Stimulated activated CD4-positive, alpha-beta T cell treated with anti-CD3 and anti-CD28 coated beads, Interleukin-15, amount 100 ng/mL, for 48 hours (primary cell): Measurements from ENCODE around the gene ZNHIT1.

Experiments used
- DNase-seq, 2 donors: peaks; one replicate each; pipeline ENCODE4 v3.0.0-alpha.2; 2020; ENCODE audit warnings: low read depth in 2 of 2

ZNHIT1 gene

DNA sequence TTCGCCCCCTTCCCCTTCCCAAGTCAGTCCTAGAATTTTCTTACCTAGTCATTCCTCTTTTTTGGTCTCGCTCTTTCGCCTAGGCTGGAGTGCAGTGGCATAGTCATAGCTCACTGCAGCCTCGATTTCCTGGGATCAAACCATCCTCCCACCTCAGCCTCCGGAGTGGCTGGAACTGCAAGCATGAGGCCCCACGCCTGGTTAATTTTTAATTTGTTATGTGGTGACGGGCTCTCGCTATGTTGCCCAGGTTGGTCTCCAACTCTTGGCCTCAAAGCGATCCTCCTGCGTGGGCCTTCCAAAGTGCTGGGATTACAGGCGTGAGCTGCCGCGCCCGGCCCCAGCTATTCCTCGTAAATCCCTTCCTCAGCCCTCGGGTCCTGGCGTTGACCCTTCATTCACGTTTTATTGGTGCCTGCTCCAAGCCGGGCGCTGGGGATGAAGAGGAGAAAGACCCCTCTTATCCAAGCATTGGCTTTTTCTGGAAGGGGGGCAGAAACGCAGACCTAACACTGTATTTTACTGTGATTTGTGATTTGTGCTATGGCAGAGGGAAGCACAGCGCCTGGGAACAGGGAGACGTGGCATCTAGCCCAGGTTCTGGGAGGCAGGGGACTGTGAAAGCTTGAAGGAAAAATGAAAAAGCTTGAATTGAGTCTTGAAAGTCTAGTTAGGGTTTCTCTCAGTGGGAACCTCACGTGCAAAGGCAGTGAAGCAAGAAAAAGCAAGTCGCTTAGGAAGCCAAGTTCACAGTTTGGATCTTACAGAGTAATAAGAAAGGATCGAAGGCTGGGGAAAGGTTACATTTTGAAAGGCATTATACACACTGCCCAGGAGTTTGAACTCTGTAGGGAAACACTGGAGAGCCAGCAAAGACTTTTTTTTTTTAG, 516 bp downstream of the ZNHIT1 start:
- no peak for DNase-seq

DNA sequence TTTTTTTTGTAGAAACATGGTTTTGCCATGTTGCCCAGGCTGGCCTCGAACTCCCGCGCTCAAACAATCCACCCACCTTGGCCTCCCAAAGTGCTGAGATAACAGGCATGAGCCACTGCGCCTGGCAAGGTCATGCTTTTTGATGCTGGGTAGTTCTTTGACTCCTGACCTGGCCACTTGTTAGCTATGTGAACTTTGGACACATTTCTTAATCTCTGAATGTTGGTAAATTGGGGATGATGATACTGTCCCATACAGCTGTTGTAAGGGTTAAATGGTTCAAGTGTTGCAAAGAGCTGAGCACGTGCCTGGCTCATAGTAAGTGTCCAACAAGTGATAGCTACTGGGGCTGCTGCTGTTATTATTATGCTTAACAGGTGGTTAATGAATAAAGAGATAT, 2.3 kb downstream of the ZNHIT1 start:
- no peak for DNase-seq

DNA sequence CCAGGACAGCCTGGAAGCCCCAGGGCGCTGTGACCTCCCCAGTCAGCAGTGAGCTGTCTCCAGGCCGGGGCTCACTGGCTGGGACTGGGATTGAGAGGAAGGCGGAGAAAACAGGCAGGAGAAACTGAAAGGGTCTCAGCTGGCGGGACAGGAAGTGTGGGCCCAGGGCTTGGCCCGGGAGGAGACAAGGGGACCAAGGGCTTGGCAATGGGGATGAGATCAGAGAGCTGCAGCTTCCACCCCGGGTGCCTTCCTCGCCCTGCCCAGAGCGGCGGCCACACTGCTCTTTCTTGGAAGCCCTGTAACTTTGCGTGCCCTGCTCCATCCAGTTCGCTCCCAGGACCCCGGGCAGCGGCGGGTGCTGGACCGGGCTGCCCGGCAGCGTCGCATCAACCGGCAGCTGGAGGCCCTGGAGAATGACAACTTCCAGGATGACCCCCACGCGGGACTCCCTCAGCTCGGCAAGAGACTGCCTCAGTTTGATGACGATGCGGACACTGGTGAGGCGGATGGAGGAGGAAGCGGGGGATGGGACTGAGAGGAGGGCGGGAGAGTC, 4.4 kb downstream of the ZNHIT1 start:
- DNase-seq: no peak

DNA sequence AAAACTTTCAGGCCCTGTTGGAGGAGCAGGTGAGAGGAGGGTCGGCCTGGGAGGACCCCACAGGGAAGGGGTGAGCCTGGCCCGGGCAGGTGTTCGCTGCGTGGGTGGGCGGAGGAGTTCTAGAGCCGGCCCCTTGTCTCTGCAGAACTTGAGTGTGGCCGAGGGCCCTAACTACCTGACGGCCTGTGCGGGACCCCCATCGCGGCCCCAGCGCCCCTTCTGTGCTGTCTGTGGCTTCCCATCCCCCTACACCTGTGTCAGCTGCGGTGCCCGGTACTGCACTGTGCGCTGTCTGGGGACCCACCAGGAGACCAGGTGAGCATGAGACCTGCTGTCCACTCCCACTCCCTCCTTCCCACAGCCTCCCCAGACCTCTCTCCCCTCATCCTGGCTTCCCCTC, 5.6 kb downstream of the ZNHIT1 start:
- DNase-seq: no peak

DNA sequence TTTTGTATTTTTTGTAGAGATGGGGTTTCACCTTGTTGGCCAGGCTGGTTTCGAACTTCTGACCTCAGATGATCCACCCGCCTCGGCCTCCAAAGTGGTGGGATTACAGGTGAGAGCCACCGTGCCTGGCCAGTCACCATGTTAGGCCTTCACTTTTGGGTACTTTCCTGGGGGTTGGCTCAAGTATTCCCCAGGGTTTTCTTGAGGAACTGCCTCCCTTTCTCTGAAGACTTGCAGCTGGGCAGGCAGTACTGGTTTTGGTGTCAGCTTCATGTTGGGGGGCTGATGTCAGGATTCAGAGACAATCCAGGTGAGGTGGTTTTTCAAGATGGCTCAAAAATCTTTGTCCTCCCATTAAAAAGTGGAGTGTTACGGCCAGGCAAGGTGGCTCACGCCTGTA, 7.7 kb downstream of the ZNHIT1 start:
- DNase-seq: no peak

DNA sequence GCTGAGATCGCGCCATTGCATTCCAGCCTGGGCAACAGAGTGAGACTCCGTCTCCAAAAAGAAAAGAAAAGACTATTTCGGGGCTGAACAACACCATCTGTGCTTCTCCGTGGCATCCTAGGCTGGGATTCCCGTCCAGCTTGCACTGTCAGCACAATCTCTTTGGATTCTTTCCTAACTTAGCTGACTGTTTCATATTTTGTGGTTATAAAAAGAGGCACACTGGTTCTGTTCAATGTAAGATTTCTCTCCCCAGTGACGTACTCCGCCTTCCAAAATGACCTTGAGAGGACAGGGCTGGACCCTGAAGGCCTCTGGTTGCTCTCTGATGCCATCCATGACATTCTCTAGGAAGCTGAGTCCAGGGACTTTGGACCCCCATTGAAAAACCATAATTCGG, 8.8 kb downstream of the ZNHIT1 start:
- no peak for DNase-seq

DNA sequence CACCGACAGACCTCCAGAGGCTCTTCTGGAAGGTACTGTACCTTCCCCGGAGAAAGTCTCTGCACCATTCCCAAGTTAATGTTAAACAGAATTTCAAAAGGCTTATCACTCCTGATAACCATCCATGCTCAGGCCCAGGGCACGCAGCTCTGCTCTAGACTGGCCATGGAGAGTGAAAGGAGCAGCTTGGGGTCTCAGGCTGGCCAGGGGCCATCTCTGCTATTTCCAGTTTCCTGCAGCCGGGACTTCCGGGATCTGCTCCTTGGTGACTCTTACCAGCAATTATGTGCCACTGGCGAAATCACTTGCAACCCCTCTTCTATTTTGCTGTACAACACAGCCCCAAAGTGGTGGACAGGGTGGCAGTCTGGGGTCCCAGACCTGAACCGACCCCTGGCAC, 13.7 kb downstream of the ZNHIT1 start:
- DNase-seq: no peak

DNA sequence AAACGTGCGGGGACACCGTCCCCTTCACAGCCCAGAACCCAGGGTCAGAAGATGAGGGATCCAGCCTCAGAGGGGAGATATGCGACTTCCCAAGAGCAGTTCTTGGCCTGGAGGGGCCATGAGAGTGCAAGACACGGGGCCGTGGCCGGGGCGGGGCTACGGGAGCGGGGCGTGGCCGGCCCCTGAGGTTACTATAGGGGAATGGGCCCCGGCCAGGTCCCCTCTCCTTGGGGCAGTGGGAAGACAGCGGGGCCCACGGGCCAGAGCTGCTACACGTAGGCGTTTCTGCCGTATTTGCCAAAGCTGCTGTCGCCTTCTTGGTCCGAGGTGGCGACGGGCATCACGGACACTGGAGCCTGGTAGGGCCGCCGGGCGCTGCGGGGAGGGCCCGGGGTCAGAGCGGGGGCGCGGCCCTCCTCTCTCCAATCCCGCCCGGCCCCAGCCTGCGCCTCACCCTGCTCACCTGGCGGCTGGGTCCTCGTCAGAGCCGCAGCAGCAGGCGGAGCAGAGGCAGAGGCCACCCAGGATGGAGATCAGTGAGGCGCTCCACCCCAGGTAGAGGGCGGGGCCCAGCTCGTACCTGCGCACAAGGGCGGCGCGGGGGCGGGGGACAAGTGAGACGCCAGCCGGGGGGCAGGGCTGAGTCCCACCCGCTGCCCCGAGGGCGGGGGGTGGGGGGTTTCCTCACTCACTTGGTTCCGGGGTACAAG, 14.3 kb downstream of the ZNHIT1 start:
- no peak for DNase-seq

DNA sequence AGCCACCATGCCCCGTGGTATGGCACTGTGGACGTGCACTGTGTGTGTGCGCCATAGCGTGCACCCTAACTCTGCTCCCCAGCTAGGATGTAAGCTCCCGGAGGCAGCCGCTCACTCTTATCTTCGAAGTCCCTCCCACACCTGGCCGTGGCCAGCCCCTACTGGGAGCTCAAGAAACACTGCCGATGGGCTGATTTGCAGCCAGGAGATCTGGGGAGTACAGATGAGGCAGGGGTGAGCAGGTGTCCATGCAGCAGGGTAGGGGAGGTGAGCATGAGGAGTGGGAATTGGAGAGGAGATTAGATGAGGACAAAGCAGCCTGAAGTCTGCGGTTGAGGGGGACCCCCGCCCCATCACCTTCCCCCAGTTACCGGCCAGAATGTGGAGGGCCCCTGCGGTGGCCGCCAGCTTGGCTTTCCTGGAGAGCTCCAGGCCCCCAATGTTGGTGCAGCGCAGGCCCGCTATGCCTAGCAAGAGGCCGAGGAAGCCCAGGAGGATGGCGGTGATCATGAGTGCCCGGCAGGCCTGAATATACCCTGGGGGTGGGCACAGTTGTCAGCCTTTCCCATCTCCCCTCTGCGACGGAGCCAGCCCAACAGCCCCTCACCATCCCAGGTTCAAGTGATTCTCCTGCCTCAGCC, 16.1 kb downstream of the ZNHIT1 start:
- DNase-seq: no peak

DNA sequence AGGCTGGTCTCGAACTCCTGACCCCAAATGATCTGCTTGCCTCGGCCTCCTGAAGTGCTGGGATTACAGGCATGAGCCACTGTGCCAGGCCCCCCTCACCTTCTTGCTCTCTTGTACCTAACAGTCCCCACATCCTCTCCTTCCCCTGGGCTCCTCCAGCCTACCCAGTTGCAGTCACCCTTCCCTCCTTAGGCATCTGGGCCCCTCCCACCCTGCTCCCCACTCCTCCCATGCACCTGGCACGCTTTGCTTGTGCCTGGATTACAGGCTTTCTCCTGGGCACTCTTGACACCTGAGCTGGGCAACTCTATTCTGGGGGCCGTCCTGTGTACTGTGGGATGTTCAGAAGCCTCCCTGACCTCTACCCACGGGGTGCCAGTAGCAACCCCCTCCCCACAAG, 16.7 kb downstream of the ZNHIT1 start:
- DNase-seq: no peak

DNA sequence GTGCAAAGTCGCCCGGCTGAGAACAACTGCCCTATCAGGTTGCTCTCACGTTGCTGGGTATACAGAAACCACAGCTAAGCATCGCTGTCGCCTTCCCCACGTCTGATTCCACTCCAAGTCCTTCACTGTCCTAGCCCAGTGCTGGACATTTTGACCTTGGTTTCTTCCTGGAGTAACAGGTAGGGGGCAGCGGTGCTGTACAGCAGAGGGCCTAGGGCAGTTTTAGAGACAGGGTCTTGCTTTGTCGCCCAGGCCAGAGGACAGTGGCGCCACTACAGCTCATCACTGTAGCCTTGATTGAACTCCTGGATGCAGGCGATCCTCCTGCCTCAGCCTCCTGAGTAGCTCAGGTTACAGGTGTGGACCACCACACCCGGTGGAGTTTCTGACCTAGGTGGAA, 17.1 kb downstream of the ZNHIT1 start:
- no peak for DNase-seq

DNA sequence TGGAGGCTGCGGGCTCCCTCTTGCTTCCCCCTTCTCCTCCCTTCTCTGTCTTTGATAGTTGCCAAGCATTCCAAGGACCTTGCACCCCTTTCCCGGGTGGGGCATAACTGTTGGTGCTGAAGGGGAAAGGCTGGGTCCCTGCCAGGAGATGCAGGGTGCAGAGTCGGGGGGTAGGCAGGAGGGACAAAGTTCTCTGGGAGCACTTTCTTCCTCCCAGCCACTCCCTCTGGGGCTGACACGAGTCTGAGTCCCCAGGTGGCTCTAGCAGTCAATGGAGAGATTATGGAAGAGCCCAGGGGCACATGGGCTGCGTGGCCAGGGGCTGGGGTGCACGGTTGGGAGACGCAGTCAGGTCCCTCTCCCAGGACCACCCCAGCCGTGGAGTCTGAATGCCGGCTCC, 17.6 kb downstream of the ZNHIT1 start:
- DNase-seq: no peak

DNA sequence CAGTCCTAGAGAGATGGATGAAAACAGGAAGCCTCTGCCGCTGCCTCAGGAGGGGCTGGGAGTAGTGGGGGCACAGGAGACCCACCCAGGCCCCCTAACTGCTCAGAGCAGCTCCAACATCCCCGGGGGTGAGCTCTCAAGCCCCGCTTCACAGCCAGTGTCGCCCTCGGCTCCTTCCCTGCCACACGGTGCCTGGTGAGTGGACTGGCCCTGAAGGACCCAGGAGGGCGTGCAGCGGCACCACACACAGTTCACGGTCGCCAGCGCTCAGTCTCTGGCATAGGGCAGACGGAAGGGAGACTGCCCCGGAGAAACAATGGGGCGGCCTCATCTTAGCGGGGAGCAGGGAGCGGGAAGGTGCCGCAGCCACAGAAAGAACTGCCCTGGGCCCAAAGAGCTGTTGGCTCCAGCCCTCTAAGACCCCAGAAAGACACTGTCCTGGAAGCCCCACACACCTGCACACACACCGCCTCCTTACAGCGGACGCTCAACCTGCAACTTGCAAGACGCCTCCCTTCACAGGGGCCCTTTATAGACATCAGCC, 18.4 kb downstream of the ZNHIT1 start:
- DNase-seq: no peak

DNA sequence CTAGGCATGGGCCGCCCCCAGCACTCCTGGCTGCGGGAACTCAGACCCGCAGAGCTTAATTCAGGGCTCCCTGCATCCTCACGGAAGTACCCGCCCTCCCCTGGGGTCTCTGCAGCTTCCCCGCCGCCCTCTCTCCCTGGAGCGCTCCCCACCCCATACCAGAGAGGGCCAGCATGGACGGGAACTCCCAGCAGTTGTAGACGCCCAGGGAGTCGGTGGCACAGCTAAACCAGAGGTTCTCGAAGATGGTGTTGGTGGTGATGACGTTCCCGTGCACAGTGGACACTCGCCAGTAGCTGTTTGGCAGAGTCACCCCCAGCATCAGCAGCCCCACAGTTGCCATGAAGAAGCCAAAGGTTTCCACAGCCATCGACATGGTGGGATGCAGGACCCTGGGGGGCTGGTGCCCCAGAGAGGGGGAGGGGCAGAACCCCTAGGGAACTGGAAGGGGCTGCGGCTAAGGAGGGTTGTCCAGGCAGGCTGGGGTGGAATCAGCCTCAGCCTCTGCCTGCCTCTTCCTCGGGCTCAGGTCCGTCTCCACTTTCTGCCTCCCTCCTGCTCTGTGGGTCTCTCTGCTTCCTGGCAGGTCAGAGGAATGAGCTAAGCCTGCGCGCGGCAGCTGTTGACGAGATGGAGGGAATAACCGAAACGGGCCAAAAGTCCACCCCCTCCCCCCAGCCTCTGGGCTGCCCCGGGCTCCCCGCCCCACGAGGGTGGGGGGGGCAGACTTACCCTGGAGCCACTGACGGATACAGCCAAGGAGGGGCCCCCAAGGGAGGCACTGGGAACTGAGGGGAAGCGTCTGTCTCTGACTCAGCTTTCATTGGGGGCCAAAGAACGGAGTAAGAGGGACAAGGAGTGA, 19.5 kb downstream of the ZNHIT1 start, which contains the start of gene CLDN15:
Gene CLDN15, minus strand, starts transcription at position 597 of the 862 bp plus-strand sequence. Its CDS starts 221 bp downstream, at position 376.
- no peak for DNase-seq

DNA sequence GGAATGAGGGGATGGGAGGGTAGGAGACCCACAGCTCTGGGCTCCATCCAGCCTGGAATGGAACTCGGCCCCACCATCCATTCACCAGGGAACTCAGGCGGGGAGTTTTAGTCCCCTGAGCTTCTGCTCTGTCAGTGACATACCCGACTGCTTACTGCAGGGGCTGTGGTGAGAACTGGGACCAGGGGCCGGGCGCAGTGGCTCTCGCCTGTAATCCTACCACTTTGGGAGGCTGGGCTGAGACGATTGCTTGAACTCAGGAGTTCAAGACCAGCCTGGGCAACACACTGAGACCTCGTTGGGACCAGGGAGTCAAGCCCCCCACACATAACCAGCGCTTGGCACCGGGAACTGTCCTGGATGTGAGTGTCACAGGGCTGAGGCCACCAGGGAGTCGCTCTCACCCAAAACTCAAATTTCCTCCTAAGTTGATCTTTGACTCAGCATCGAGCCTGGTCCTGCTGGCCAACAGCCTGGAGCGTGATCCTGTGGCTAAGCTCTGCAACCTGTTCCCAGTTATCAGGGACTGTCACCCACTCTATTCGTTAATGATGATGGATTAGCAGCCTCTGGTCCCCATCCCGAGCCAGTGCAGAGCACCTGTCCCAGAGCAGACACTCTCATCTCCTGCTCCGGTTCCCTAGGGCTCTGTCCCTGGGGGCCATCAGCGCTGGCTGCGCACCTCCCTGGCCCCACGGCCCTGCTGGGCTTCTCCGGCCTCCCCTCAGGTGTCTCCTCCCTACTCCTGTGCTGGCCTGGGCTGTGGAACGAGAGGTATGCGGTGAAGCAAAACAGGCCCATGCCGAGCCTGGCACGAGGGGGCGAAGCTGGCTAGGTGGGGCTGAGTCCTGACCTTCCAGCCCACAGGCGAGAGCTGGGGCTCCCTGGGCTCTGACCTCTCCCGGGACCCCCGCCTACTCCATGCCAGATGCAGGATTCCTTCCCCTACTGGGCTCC, 20.5 kb downstream of the ZNHIT1 start:
- DNase-seq: no peak

DNA sequence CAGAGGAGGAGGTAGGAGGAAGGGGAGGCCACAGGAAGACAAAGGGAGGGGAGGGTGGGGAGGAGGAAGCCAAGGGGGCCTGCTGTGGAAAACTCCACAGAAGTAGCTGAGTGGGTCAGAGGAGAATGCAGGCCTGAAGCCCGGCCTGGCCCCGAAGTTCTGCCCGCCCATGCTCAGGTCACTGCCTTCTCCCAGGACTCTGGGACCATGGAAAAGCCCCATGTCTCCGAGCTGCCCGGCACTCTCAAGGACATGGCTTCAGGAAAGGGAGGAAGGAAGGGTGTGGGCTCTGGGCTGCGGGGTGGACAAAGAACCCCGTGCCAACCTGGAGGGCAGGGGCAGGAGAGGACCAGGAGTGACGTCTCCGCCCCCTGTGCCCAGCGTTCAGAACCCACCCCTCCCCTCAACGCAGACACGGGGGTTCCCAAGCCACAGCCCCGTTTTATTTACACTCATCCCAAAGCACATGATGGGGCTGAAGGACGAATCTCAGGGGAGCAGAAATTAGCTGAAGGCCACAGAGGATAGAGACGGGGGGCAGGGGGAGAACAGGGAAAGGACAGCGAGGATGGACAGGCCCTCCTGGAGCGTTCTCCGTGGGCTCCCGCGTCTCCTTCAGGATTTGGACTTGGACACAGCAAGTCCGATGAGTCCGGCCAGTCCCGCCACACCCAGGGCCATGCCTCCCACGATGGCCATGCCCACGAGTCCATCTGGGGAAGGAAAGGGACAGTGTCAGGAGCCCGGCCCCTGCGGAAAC, 21.4 kb downstream of the ZNHIT1 start:
- no peak for DNase-seq

DNA sequence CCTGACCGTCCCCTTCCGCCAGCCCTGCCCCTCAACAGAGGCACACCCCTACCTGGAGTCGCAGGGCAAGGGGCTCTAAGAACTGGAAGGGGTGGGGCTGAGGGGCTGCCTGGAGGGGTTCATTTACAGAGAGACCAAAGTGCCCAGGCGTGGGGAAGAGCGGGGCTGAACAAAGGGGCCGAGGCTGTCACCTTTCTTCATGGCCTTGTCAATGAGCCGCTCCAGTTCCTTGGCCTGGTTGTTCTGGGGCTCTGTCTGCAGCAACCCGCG, 21.9 kb downstream of the ZNHIT1 start:
- DNase-seq: no peak

DNA sequence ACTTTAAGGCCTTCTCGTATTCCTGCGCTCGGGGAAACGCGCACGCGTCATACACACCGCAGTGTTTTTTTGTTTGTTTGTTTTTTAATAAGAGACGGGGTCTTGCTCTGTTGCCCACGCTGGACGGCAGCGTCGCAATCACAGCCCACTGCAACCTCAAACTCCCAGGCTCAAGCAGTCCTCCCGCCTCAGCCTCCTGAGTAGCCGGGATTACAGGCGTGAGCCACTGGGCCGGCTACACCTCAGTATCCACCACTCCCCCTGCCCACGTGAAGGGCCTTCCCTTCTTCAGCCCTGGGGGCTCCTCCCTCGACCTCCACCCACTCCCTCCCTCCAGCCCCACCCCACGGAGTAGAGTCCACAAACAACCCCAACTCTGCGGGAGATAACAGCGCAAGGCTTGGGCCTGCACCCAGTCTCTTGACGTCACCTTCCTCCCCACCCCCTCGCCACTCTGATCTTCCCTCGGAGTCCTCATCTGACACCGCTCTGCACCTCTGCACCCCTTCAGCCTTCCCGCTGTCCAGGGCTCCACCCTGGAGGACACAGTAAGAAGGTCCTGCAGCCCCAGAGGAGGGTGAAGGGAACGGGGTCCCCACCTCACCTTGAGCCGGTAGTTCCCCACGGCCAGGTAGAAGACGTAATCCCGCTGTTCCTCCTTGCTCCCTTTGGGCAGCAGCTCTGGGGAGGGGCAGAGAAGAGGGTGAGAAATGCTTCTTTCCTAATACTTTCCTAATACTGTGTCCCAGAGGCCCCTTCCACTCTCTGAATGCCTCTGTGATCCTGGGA, 22.5 kb downstream of the ZNHIT1 start:
- DNase-seq: no peak

DNA sequence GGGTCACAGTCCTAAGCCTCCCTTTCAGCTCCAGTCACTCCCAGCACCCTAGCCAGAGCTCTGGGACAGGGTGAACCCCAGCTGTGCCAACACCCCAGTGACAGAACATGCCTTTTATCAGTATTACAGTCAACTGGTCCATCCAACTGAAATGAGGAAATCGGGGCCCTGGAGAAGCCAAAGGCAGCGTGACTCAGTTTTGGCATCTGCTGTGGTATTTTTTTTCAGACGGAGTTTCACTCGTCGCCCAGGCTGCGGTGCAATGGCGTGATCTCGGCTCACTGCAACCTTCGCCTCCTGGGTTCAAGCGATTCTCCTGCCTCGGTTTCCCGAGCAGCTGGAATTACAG, 23.0 kb downstream of the ZNHIT1 start:
- DNase-seq: no peak
